HepG2 (cell line): ENCODE data around the gene CLCNKA.
A peak's percentile ranks its signal among the peaks of the same experiment; 100 is the strongest.

ENCODE experiments used
- EZH2 ChIP-seq: conservative IDR thresholded peaks from 2 replicates; pipeline ENCODE4 v1.6.1; 2012; ENCODE audit warnings: mild to moderate bottlenecking, low read depth, low read length, moderate library complexity
- HES4 ChIP-seq: sonication (generic); formaldehyde crosslinking; IDR thresholded peaks from 2 replicates; pipeline ENCODE4 v1.9.0; 2021; ENCODE audit warnings: mild to moderate bottlenecking, missing genetic modification reagents, borderline replicate concordance
- ISL2 ChIP-seq: sonication (generic); formaldehyde crosslinking; IDR thresholded peaks from 2 replicates; pipeline ENCODE4 v1.5.0; 2020; ENCODE audit warnings: missing genetic modification reagents
- NFKBIZ ChIP-seq: IDR thresholded peaks from 2 replicates; pipeline ENCODE4 v1.6.1; 2018; ENCODE audit warnings: missing genetic modification reagents, missing compliant biosample characterization
- TGIF2 ChIP-seq: IDR thresholded peaks from 2 replicates; pipeline ENCODE4 v1.6.1; 2016; ENCODE audit warnings: control low read depth, missing compliant biosample characterization
- YY1 ChIP-seq: IDR thresholded peaks from 2 replicates; pipeline ENCODE4 v1.6.1; 2011; ENCODE audit warnings: low read length, low read depth, moderate library complexity, mild to moderate bottlenecking; ENCODE audit not compliant: insufficient read depth, insufficient replicate concordance
- ZNF251 ChIP-seq: sonication (generic); formaldehyde crosslinking; IDR thresholded peaks from 2 replicates; pipeline ENCODE4 v1.9.0; 2021; ENCODE audit warnings: mild to moderate bottlenecking, missing genetic modification reagents
- ZNF839 ChIP-seq: sonication (generic); formaldehyde crosslinking; IDR thresholded peaks from 2 replicates; pipeline ENCODE4 v1.4.0; 2020; ENCODE audit warnings: missing genetic modification reagents, mild to moderate bottlenecking, borderline replicate concordance
- TF ChIP-seq, protein P1 (sequence below), 2 experiments: sonication (generic) in 1 of 2; formaldehyde crosslinking in 1 of 2; IDR thresholded peaks; 2 replicates each; pipeline versions ENCODE4 v1.5.1 to v1.6.1; 2011 to 2020; ENCODE audit warnings: borderline replicate concordance in 1 of 2, low read depth in 1 of 2, low read length in 1 of 2, mild to moderate bottlenecking in 1 of 2, missing genetic modification reagents in 1 of 2, moderate library complexity in 1 of 2
- TF ChIP-seq, protein P2 (sequence below): sonication (generic); formaldehyde crosslinking; IDR thresholded peaks from 2 replicates; pipeline ENCODE4 v1.4.0; 2020; ENCODE audit warnings: missing genetic modification reagents
- TF ChIP-seq, protein P3 (sequence below): sonication (generic); formaldehyde crosslinking; IDR thresholded peaks from 2 replicates; pipeline ENCODE4 v1.5.0; 2020; ENCODE audit warnings: mild to moderate bottlenecking, missing genetic modification reagents, moderate library complexity
- TF ChIP-seq, protein P4 (sequence below): sonication (generic); formaldehyde crosslinking; IDR thresholded peaks from 2 replicates; pipeline ENCODE4 v1.4.0; 2020; ENCODE audit warnings: missing genetic modification reagents, mild to moderate bottlenecking, borderline replicate concordance

DNA sequence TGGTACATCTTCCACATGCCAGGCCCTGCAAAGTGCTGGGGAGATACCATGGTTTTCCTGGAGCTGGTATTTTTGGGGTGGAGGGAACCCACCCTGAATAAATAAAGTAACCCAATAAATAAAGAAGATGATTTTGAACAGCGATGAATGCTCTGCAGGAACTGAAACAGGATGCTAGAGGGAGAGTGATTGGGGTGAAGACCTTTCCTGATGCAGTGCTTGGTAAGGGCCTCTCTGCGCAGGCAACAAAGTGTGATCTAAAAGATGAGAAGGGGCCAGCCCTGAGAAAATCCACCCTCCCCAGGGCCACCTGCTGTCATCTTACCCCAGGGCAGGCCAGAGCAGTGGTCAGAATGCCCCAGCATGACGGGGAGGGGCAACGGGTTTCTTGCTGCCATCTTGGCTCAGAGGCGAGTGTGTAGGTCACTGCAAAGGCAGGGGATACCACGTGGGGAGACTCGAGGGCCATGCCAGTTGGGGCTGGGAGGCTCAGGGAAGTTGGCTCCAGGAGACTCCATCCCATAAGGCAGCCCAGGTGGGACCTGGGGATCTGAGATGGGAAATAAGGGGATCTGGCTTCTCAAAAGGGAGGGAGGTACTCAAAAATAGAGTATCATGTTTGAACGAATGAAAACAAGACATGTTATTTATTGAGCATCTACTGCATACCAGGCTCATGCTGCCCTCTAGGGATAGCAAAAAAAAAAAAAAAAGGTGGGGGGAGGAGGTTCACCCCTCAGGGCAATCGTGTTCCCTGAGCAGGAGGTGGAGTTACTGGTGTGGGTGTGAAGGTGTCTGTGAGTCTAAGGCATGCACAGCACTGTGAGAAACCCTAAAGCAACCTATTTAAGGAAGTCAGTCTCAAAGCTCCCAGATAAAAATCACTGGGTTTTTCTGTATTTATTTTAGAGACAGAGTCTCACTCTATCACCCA lies 15.0 kb upstream of the CLCNKA start:
- TF ChIP-seq, protein P1, sequence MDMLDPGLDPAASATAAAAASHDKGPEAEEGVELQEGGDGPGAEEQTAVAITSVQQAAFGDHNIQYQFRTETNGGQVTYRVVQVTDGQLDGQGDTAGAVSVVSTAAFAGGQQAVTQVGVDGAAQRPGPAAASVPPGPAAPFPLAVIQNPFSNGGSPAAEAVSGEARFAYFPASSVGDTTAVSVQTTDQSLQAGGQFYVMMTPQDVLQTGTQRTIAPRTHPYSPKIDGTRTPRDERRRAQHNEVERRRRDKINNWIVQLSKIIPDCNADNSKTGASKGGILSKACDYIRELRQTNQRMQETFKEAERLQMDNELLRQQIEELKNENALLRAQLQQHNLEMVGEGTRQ (IDR thresholded peaks at IDR 0.05; ENCODE audit: low read depth, low read length): no peak
- TF ChIP-seq, protein P1 (CRISPR knock-in tag; IDR thresholded peaks at IDR 0.05; ENCODE audit: borderline replicate concordance): no peak
- TF ChIP-seq, protein P2, sequence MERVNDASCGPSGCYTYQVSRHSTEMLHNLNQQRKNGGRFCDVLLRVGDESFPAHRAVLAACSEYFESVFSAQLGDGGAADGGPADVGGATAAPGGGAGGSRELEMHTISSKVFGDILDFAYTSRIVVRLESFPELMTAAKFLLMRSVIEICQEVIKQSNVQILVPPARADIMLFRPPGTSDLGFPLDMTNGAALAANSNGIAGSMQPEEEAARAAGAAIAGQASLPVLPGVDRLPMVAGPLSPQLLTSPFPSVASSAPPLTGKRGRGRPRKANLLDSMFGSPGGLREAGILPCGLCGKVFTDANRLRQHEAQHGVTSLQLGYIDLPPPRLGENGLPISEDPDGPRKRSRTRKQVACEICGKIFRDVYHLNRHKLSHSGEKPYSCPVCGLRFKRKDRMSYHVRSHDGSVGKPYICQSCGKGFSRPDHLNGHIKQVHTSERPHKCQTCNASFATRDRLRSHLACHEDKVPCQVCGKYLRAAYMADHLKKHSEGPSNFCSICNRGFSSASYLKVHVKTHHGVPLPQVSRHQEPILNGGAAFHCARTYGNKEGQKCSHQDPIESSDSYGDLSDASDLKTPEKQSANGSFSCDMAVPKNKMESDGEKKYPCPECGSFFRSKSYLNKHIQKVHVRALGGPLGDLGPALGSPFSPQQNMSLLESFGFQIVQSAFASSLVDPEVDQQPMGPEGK: no peak
- TF ChIP-seq ZNF839 (CRISPR knock-in tag) (no peak), EZH2 (no peak), ZNF251 (CRISPR knock-in tag) (no peak), NFKBIZ (CRISPR knock-in tag) (no peak), TGIF2 (CRISPR knock-in tag) (no peak), YY1 (no peak), ISL2 (CRISPR knock-in tag) (no peak), HES4 (no peak)
- TF ChIP-seq, protein P3, sequence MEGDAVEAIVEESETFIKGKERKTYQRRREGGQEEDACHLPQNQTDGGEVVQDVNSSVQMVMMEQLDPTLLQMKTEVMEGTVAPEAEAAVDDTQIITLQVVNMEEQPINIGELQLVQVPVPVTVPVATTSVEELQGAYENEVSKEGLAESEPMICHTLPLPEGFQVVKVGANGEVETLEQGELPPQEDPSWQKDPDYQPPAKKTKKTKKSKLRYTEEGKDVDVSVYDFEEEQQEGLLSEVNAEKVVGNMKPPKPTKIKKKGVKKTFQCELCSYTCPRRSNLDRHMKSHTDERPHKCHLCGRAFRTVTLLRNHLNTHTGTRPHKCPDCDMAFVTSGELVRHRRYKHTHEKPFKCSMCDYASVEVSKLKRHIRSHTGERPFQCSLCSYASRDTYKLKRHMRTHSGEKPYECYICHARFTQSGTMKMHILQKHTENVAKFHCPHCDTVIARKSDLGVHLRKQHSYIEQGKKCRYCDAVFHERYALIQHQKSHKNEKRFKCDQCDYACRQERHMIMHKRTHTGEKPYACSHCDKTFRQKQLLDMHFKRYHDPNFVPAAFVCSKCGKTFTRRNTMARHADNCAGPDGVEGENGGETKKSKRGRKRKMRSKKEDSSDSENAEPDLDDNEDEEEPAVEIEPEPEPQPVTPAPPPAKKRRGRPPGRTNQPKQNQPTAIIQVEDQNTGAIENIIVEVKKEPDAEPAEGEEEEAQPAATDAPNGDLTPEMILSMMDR (CRISPR knock-in tag): peak; percentile 33
- TF ChIP-seq, protein P4, sequence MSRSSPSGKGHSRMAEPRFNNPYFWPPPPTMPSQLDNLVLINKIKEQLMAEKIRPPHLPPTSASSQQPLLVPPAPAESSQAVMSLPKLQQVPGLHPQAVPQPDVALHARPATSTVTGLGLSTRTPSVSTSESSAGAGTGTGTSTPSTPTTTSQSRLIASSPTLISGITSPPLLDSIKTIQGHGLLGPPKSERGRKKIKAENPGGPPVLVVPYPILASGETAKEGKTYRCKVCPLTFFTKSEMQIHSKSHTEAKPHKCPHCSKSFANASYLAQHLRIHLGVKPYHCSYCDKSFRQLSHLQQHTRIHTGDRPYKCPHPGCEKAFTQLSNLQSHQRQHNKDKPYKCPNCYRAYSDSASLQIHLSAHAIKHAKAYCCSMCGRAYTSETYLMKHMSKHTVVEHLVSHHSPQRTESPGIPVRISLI (CRISPR knock-in tag): 0 out of 2 replicates have a peak, but pooled peaks have one; percentile 21
